ENCODE measurements around the gene SLC25A23.
"Not testable (repeated sequence)": the region's sequence is repeated elsewhere in the genome, so short reads cannot be mapped to it uniquely, and the experiment has no call there.

The SLC25A23 gene

GRCh38 chr19:6402058-6402457, 57.5 kb downstream of the SLC25A23 start:
- DNase-seq (ENCODE audit: low read depth in 2 of 2), result no peak

GRCh38 chr19:6400062-6400944, 59.3 kb downstream of the SLC25A23 start:
- DNase-seq (ENCODE audit: low read depth in 2 of 2), result not testable (repeated sequence)

GRCh38 chr19:6396305-6396704, 63.3 kb downstream of the SLC25A23 start:
- DNase-seq (ENCODE audit: low read depth in 2 of 2), result no peak

GRCh38 chr19:6394831-6395230, 64.8 kb downstream of the SLC25A23 start:
- no peak for DNase-seq (ENCODE audit: low read depth in 2 of 2)

- peak in 1 of 2 donors; percentile 68 for DNase-seq (ENCODE audit: low read depth in 2 of 2)
Measured at GRCh38 chr19:6393983-6394412, 65.6 kb downstream of the SLC25A23 start.

GRCh38 chr19:6393074-6393982, 66.3 kb downstream of the SLC25A23 start, which contains the start of gene GTF2F1:
Gene GTF2F1 (minus strand): TSS chr19:6393164. CDS start chr19:6392995, 169 bp downstream.
- DNase-seq (ENCODE audit: low read depth in 2 of 2), result peak; percentile 91 to 92

GRCh38 chr19:6392221-6393073, 67.1 kb downstream of the SLC25A23 start:
- no peak for DNase-seq (ENCODE audit: low read depth in 2 of 2)

Data from stimulated activated CD4-positive, alpha-beta T cell treated with anti-CD3 and anti-CD28 coated beads, Interleukin-4, amount 100 ng/mL, for 48 hours (primary cell).